Mesothelial cell of epicardium (in vitro differentiated cells): ENCODE results near the gene PTBP3. TPM values are rescaled to one million over a fixed set of nuclear protein-coding genes. Genes with fewer than 3 reads are reported as not detected.

Source experiments
- DNase-seq, 2 experiments: peaks; one replicate each; pipeline ENCODE4 v3.0.0; 2021; ENCODE audit warnings: low spot score in 2 of 2; ENCODE audit not compliant: unreplicated experiment in 2 of 2
- H3K27ac Mint-ChIP-seq: 2 replicates; pipeline ENCODE4 v1.8.0; 2021; ENCODE audit warnings: mixed read lengths
- H3K27me3 Mint-ChIP-seq: 2 replicates; pipeline ENCODE4 v1.8.0; 2021; ENCODE audit warnings: low read depth, mixed read lengths
- H3K36me3 Mint-ChIP-seq: 2 replicates; pipeline ENCODE4 v1.8.0; 2021; ENCODE audit warnings: mixed read lengths
- H3K4me1 Mint-ChIP-seq: 2 replicates; pipeline ENCODE4 v1.8.0; 2021; ENCODE audit warnings: mixed read lengths
- H3K4me3 Mint-ChIP-seq: 2 replicates; pipeline ENCODE4 v1.8.0; 2021; ENCODE audit warnings: mild to moderate bottlenecking, moderate library complexity, mixed read lengths
- H3K9me3 Mint-ChIP-seq: 2 replicates; pipeline ENCODE4 v1.8.0; 2021; ENCODE audit warnings: mixed read lengths
- CTCF ChIP-seq: fragments of 200-600 bp; sonication (generic); IDR thresholded peaks from one replicate; pipeline ENCODE4 v1.5.0; 2021; ENCODE audit warnings: antibody characterized with exemption; ENCODE audit not compliant: unreplicated experiment
- total RNA-seq: library from RNA; stranded (reverse); gene quantifications from 3 replicates; pipeline ENCODE4 v1.2.1, GENCODE V29; 2021

Gene PTBP3
- total RNA-seq, 1 donor from 2014 or later, result 41.6 TPM

GRCh38 chr9:112315331-112316257 lies 17.8 kb downstream of the PTBP3 start:
- peak overlapping the region; percentile 62 for H3K27ac Mint-ChIP-seq
- H3K36me3 Mint-ChIP-seq, result no peaks in the 10 kb centered on the region
- peaks cover 6% of the 10 kb centered on the region for H3K27me3 Mint-ChIP-seq
- H3K4me3 Mint-ChIP-seq, result no peak overlapping the region
- no peak for TF ChIP-seq CTCF
- peaks cover 5% of the 10 kb centered on the region for H3K9me3 Mint-ChIP-seq
- H3K4me1 Mint-ChIP-seq, result peaks cover 3% of the 10 kb centered on the region
- no peak for DNase-seq

- Mint-ChIP-seq H3K9me3 (no peaks in the 10 kb centered on the region), H3K27ac (no peak overlapping the region), H3K27me3 (peaks cover 11% of the 10 kb centered on the region), H3K4me1 (peaks cover 8% of the 10 kb centered on the region), H3K4me3 (no peak overlapping the region), H3K36me3 (no peaks in the 10 kb centered on the region)
- TF ChIP-seq CTCF, result no peak
- no peak for DNase-seq
These were observed 21.3 kb downstream of the PTBP3 start for GRCh38 chr9:112312139-112312538.

GRCh38 chr9:112311497-112311896 lies 21.9 kb downstream of the PTBP3 start:
- peaks cover 11% of the 10 kb centered on the region for H3K27me3 Mint-ChIP-seq
- H3K36me3 Mint-ChIP-seq, result no peaks in the 10 kb centered on the region
- H3K9me3 Mint-ChIP-seq, result no peaks in the 10 kb centered on the region
- H3K4me1 Mint-ChIP-seq, result peaks cover 8% of the 10 kb centered on the region
- H3K4me3 Mint-ChIP-seq, result no peak overlapping the region
- DNase-seq, result no peak
- TF ChIP-seq CTCF, result no peak
- no peak overlapping the region for H3K27ac Mint-ChIP-seq

- TF ChIP-seq CTCF, result no peak
- no peaks in the 10 kb centered on the region for H3K36me3 Mint-ChIP-seq
- peak overlapping the region; percentile 60 for H3K27ac Mint-ChIP-seq
- no peaks in the 10 kb centered on the region for H3K9me3 Mint-ChIP-seq
- peaks cover 8% of the 10 kb centered on the region for H3K4me1 Mint-ChIP-seq
- H3K4me3 Mint-ChIP-seq, result no peak overlapping the region
- peaks cover 11% of the 10 kb centered on the region for H3K27me3 Mint-ChIP-seq
- no peak for DNase-seq
These were observed 22.6 kb downstream of the PTBP3 start for GRCh38 chr9:112310826-112311225.

- H3K4me1 Mint-ChIP-seq, result peaks cover 8% of the 10 kb centered on the region
- no peaks in the 10 kb centered on the region for H3K36me3 Mint-ChIP-seq
- TF ChIP-seq CTCF, result no peak
- no peak overlapping the region for H3K27ac Mint-ChIP-seq
- no peak for DNase-seq
- peaks cover 11% of the 10 kb centered on the region for H3K27me3 Mint-ChIP-seq
- no peak overlapping the region for H3K4me3 Mint-ChIP-seq
- H3K9me3 Mint-ChIP-seq, result no peaks in the 10 kb centered on the region
These were observed 24.8 kb downstream of the PTBP3 start for GRCh38 chr9:112308588-112308987.
